Neural progenitor cell (in vitro differentiated cells): ENCODE data around the gene CTXN2.

Experiments used
- EZH2 ChIP-seq: fragments of 200-600 bp; sonication (generic); IDR thresholded peaks from 2 replicates; pipeline ENCODE4 v1.6.1; 2017; ENCODE audit warnings: antibody characterized with exemption, mild to moderate bottlenecking, moderate library complexity
- EZH2phosphoT487 ChIP-seq: fragments of 200-600 bp; sonication (generic); IDR thresholded peaks from 2 replicates; pipeline ENCODE4 v1.6.1; 2017; ENCODE audit warnings: antibody characterized with exemption
- TF ChIP-seq, protein P1 (sequence below): fragments of 200-600 bp; sonication (generic); IDR thresholded peaks from 2 replicates; pipeline ENCODE4 v1.5.1; 2017; ENCODE audit warnings: antibody characterized with exemption, mild to moderate bottlenecking

DNA sequence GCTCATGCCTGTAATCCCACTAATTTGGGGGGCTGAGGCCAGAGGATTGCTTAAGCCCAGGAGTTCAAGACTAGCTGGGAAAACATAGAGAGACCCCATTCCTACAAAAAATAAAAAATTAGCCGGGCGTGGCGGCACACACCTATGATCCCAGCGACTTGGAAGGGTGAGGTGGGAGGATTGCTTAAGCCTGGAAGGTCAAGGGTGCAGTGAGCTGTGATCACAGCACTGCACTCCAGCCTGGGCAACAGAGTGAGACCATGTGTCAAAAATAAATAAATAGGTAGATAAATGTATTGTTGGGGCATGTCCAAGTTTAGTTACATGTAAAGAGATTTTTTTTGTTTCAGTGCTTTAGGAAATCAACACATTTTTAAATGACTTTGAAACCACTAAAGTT lies 51.1 kb downstream of the CTXN2 start:
- TF ChIP-seq, protein P1, sequence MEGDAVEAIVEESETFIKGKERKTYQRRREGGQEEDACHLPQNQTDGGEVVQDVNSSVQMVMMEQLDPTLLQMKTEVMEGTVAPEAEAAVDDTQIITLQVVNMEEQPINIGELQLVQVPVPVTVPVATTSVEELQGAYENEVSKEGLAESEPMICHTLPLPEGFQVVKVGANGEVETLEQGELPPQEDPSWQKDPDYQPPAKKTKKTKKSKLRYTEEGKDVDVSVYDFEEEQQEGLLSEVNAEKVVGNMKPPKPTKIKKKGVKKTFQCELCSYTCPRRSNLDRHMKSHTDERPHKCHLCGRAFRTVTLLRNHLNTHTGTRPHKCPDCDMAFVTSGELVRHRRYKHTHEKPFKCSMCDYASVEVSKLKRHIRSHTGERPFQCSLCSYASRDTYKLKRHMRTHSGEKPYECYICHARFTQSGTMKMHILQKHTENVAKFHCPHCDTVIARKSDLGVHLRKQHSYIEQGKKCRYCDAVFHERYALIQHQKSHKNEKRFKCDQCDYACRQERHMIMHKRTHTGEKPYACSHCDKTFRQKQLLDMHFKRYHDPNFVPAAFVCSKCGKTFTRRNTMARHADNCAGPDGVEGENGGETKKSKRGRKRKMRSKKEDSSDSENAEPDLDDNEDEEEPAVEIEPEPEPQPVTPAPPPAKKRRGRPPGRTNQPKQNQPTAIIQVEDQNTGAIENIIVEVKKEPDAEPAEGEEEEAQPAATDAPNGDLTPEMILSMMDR = no peak
- no peak for TF ChIP-seq EZH2
- TF ChIP-seq EZH2phosphoT487 = no peak
